Lower leg skin (tissue), 3 donors: ENCODE data around the gene NTM.

Experiments used
- CTCF ChIP-seq, 3 donors: fragments of 450-650 bp; IDR thresholded peaks; one replicate each; pipeline ENCODE4 v1.5.1; 2016; ENCODE audit warnings: antibody characterized with exemption in 3 of 3, mild to moderate bottlenecking in 3 of 3, moderate library complexity in 2 of 3
- POLR2A ChIP-seq, 2 donors: fragments of 450-650 bp; IDR thresholded peaks; one replicate each; pipeline ENCODE4 v1.6.1; 2016 to 2017; ENCODE audit warnings: antibody characterized with exemption in 2 of 2, mild to moderate bottlenecking in 1 of 2, moderate library complexity in 1 of 2

- no peak for TF ChIP-seq CTCF (IDR thresholded peaks at IDR 0.05)
- TF ChIP-seq POLR2A (IDR thresholded peaks at IDR 0.05), result no peak
Measured at GRCh38 chr11:131893988-131894387, 523.6 kb downstream of the NTM start.
